HL-60 (cell line): ENCODE data around the gene ANKRD27.

Source experiments
- DNase-seq, 2 experiments: peaks; one replicate each; pipeline ENCODE4 v3.0.0-alpha.2; 2010 to 2020; ENCODE audit warnings: low read depth in 1 of 2, low spot score in 1 of 2
- H3K27ac ChIP-seq: fragments of 250-450 bp; sonication (Bioruptor Pico); replicated peaks from 2 replicates; pipeline ENCODE4 v1.5.1; 2020; ENCODE audit warnings: mild to moderate bottlenecking, moderate library complexity
- H3K27me3 ChIP-seq: fragments of 250-450 bp; sonication (Bioruptor Pico); 2 replicates; pipeline ENCODE4 v1.5.1; 2021; ENCODE audit warnings: mild to moderate bottlenecking, moderate library complexity; ENCODE audit not compliant: insufficient read depth, poor library complexity, severe bottlenecking
- H3K4me3 ChIP-seq: replicated peaks from 2 replicates; pipeline ENCODE4 v1.5.1; 2011; ENCODE audit warnings: mild to moderate bottlenecking, control low read depth, low read length; ENCODE audit not compliant: insufficient read depth
- CTCF ChIP-seq: IDR thresholded peaks from one replicate; pipeline ENCODE4 v1.5.1; 2011; ENCODE audit warnings: low read length, control low read depth, inconsistent platforms; ENCODE audit not compliant: insufficient read depth
- GABPA ChIP-seq: IDR thresholded peaks from 2 replicates; pipeline ENCODE4 v1.6.1; 2012; ENCODE audit warnings: low read depth
- POLR2AphosphoS5 ChIP-seq: IDR thresholded peaks from 2 replicates; pipeline ENCODE4 v1.6.1; 2012; ENCODE audit warnings: low read depth
- REST ChIP-seq: IDR thresholded peaks from 2 replicates; pipeline ENCODE4 v1.6.1; 2012; ENCODE audit warnings: low read depth; ENCODE audit not compliant: insufficient replicate concordance
- SPI1 ChIP-seq: IDR thresholded peaks from 2 replicates; pipeline ENCODE4 v1.6.1; 2012; ENCODE audit warnings: low read depth, mild to moderate bottlenecking, borderline replicate concordance

Gene ANKRD27

GRCh38 chr19:32624410-32624809 lies 50.6 kb downstream of the ANKRD27 start:
- no peak for TF ChIP-seq GABPA
- no peak for TF ChIP-seq REST
- TF ChIP-seq POLR2AphosphoS5, result no peak
- no peak for TF ChIP-seq CTCF
- no peak for TF ChIP-seq SPI1

GRCh38 chr19:32622002-32622401 lies 53.0 kb downstream of the ANKRD27 start:
- Histone ChIP-seq H3K27me3 (no peaks in the 10 kb centered on the region), H3K4me3 (no peak overlapping the region), H3K27ac (no peak overlapping the region)
- no peak for TF ChIP-seq CTCF
- no peak for DNase-seq

More at GRCh38 chr19:32624410-32624809, 50.6 kb downstream of the ANKRD27 start:
- Histone ChIP-seq H3K4me3 (no peak overlapping the region), H3K27ac (no peak overlapping the region), H3K27me3 (no peaks in the 10 kb centered on the region)
- peak in 1 of 2 experiments; percentile 6 for DNase-seq

GRCh38 chr19:32619051-32619685 lies 55.8 kb downstream of the ANKRD27 start:
- Histone ChIP-seq H3K4me3 (no peak overlapping the region), H3K27ac (no peak overlapping the region), H3K27me3 (no peaks in the 10 kb centered on the region)
- TF ChIP-seq REST (no peak), CTCF (no peak), POLR2AphosphoS5 (no peak)
- DNase-seq, result no peak

GRCh38 chr19:32615569-32615968 lies 59.4 kb downstream of the ANKRD27 start:
- Histone ChIP-seq H3K27ac (no peak overlapping the region), H3K4me3 (no peak overlapping the region), H3K27me3 (no peaks in the 10 kb centered on the region)
- TF ChIP-seq POLR2AphosphoS5 (no peak), REST (no peak), SPI1 (no peak), CTCF (no peak), GABPA (no peak)
- no peak for DNase-seq
